Stimulated activated CD4-positive, alpha-beta T cell treated with anti-CD3 and anti-CD28 coated beads, Interleukin-1b, Interleukin-23, amount 100 ng/mL, for 4 hours (primary cell): Measurements from ENCODE around the gene VOPP1.
A peak's percentile ranks its signal among the peaks of the same experiment; 100 is the strongest.
"Not testable (repeated sequence)": the region's sequence is repeated elsewhere in the genome, so short reads cannot be mapped to it uniquely, and the experiment has no call there.

Experiments used
- DNase-seq, 2 donors: peaks; one replicate each; pipeline ENCODE4 v3.0.0-alpha.2; 2020; ENCODE audit warnings: low read depth in 2 of 2

VOPP1 gene, protein sequence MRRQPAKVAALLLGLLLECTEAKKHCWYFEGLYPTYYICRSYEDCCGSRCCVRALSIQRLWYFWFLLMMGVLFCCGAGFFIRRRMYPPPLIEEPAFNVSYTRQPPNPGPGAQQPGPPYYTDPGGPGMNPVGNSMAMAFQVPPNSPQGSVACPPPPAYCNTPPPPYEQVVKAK

DNA sequence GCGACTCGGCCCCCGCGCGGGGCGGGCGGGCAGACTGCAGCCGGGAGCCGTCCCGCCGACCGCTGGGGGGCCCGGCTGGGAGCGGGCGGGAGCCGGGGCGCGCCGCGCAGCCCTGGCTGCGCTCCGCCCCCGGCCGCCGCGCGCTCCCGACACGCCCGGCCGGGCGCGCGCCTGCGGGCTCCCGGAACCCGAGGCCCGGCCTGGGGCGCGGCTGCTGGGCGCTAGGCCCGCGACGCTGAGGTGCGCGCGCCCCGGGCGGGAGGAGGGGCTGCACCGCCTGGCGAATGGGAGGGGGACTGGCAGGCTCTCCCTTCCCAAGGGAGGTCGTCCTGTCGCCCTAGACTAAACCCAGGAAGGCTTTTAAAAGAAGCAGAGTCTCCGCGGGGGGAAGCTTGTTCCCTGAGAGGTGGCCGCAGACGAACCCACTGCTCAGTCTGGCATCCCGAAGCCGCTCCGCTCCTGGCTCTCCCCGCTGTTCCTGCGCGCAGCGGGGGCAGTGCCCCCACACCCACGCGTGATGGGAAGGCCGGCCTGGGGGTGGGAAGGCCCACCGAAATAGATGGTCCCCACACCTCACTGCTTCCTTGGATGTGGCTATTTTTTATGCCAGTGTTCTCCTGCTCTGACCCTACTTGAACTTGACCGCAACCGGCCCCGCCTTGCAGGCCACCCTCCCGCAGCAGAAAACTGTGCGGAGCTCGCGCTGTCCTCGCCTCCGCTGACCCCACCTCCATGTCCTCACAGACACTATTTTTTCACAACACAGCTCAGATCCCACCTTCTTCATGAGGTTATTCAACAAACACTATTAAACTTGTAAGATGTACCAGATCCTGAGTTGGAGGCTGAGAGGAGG is at the start of gene VOPP1:
TSS of gene VOPP1 (minus strand) at position 125 of the 856 bp plus-strand sequence. CDS start 178 bp downstream, outside the sequence.
- DNase-seq = peak; percentile 45 to 60

DNA sequence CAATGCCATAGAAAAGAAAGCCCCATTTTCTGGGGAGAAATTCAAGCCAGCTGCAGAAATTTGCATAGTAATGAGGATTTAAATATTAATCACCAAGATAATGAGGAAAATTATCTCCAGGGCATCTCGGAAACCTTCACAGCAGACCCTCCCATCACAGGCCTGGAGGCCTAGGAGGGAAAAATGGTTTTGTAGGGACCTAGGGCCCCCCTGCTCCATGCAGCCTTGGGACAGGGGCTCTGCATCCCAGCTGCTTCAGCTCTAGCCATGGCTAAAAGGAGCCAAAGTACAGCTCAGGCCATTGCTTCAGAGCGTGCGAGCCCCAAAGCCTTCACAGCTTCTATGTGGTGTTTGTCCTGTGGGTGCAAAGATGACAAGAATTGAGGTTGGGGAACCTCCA is 46.6 kb upstream of the VOPP1 start:
- no peak for DNase-seq

DNA sequence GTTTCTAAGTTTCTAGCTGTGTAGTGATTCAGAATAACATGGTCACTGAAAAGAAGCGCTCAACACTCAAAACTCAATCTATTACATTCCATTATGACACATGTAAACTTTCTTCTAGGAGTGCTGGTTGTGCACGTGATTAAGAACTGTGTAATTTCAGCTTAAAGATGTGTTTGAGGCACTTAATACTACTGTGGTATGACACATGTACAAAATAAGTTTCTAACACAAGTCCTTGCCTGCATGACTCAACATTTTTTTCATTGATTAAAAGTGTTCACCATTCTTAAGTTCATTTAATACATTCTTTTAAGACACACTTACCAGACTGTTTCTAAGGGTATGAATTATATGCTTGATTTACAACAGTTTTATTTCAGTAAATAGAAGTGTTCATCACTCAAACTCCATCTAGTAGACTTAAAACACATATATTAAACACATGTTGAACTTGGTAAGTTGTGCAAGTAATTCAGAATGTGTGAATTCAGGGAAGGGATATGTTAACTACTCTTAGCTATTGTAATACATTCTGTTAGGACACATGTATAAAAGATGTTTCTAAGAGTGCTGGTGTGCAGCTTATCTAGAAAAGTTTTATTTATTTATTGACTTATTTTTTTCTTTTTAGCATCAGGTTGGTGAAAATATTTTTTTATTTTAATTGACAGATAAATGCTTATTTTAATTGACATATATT is 42.2 kb upstream of the VOPP1 start:
- not testable (repeated sequence) for DNase-seq

DNA sequence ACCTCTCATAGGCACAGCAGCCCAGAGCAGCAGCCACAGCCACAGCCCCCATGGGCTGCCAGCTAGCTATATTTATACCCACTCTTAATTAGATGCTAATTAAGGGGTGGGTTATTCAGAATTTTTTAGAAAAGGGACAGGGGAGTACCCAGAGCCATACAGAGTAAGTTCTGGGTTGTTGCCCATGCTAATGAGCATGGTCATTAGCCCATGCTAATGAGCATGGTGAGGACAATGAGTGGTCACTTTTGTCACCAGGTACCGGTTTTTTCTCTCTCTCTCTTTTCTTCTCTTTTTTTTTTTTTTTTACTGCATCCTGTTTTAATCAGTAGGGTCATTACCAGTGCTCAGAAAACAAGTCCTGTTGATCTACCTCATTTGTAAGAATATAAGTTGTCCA is 37.4 kb upstream of the VOPP1 start:
- DNase-seq = not testable (repeated sequence)

DNA sequence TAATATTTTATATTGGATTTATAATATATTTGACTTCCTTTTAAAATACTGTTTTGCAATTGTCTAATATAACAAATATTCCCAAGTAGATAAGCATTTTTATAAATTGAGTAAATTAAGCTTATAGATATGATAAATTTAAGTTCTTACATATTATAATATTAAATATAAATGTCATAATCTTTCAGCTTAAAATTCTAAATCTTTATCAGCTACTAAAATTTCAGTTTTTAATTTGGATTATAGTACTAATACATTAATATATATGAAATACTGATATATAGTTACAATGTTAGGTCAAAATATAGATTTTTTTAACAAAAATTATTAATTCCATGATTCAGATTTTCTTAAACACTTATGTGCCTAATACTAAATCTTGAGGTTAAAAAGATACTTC is 33.4 kb upstream of the VOPP1 start:
- not testable (repeated sequence) for DNase-seq

DNA sequence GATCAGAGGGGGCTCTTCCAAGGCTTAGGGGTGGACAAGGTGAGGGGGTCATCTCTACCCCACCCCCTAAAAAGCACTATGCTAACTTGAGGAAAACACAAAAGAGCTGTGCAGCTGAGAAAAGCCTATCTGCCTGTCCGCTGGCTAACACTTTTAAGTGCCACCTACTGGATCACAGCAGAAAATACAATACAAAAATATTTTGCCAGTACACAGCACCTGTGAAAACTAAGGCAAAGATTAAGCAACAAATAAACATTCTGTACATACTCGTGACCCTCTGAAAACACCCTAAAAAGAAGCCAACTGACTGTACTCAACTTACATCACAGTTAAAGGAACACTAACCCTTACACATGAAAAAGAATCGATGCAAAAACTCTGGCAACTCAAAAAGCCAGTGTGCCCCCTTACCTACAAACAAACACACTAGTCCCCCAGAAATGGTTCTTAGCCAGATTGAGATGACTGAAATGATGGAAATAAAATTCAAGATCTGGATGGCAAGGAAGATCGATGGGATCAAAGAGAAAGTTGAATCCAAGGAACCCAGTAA is 25.7 kb upstream of the VOPP1 start:
- DNase-seq = not testable (repeated sequence)

DNA sequence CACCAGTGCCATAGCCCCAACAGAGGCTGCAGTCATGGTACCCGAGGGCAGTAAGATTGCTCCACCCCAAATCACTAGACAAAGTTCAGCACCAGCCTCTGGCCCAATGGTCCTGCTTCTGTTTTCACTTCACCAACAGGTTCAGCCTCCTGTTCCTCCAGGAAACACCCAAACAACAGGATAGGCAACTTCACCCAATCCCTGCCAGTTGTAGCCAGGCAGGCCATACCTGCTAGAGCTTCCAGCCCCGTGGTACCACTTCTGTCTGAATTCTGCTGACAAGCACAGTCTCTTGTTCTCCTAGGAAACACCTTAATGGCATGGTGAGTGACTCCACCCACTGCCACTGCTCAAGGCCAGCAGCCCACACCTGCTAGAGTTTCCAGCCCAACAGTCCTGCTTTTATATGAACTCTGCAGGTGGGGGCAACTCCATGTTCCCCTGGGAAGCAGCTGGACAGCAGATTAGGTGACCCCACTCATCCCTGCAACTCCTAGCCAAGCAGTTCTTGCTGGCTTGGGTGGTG is 25.0 kb upstream of the VOPP1 start:
- not testable (repeated sequence) for DNase-seq

DNA sequence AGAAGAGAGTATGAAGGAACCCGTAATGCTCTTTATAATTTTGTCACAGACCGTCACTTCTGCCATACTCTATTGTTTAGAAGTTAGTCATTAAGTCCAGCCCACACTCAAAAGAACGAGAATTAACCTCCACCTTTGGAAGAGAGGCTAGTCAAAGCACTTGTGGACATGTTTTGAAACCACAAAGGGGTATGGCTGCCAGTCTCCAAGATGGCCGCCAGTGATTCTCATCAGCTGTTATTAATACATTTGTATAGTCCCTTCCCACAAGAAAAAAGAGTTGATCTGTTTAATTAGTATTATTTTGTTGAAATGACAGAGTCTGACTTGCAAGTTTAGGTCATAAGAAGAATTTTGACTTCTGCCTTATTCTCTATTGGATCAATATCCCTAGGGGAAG is 23.2 kb upstream of the VOPP1 start:
- DNase-seq = no peak

DNA sequence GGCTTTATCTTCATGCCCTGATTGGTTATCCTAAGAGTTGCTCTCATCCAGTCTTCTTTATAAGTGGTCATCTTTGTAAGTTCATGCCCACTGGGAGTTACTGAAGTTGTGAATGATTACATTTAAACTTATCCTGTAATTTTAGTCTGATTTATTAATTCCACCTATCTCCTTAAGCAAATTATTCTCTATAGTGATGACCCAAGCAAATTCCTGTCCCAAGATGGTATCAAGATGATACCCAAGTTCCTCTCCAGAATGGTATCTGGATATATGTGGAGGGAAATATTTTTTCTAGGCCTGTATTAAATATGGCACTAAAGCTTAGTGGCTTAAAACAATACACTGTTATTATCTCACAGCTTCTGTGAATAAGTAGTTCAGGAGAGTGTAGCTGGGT is 22.6 kb upstream of the VOPP1 start:
- no peak for DNase-seq

DNA sequence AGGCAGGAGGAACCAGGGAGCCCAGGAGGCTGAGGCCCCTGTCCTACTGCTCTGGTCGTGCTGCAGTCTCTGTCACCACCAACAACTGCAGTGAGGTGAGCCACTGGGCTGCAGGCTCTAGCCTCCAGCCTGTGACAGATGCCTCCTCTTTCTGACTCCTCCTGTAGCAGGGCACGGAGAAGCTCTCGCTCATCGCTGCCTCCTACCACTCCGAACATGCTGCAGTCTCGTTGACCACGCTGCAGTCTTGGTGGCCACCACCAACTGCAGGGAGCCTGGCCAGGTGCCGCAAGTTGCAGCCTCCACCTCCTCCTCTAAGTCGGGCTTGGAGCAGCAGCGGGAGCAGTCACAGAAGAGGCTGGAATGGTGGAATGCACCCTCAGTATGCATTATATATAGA is 22.1 kb upstream of the VOPP1 start:
- DNase-seq = no peak

DNA sequence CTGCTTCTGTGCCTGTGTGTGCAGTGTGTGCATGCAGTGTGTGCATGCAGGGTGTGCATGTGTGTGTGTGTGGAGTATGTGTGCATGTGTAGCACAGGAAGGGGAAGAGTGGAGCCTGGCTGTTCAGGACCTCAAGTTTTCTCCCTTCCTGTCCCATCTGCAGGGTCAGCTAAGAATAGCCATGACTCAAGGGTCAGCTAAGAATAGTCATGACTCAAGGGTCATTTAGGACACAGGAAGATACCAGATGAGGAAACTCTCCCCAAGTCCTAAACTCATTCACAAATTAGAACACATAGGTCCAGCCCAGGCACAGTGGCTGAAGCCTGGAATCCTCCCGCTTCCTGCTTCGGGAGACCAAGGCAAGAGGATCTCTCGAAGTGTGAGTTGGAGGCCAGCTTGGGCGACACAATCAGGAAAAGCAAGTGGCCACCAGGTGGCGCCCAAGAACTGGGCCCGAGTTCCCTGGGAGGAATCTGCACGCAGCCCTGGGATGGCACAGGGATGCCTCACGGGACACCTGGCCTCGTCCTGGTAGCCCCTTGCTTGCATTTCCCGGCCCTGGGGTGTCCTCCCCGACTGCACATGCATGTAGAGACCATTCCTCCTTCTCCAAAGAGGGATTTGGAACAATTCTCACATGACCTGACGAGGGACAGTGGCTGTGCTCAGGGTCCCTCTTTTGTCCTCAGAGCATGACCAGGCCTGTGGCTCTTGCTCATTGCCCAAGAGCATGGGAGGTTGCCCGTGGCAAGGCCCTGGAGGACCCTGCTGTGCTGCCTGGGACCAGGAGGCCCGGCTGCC is 21.4 kb upstream of the VOPP1 start:
- DNase-seq = peak; percentile 68 to 78

DNA sequence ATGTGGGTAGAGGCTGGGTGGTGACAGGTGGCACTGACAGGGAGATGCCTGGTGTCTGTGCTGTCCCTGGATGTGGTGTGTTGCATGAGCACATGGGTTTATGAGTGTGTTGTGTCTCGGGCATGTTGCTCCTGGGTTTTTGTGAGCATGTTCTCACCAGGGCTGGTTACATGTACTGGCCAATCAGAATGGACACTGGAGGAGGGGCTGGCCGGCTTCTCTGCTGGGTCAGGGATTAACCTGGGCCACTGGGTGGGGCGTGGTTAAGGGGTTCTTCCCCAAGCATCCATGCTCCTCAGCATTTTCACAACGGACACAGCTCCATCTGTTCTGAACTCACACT is 20.8 kb upstream of the VOPP1 start:
- no peak for DNase-seq

DNA sequence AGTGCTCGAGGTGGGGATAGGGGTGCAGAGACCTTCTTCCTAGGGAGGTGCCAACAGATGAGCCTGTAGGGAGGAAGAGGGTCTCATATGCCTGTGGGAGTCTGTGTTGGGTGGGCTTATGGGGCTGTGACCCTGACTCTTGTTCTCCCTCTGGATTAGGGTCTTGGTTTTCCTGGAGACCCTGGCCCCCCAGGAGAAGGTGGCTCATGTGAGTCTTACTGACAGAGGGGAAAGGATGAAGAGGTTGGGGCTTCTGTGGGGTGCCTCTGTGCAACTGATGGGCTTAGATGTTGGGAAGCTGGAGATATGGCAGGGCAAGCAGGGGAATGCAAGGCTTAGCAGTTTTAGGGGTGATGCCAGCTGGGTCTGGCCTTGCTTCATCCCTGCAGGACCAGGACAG is 20.2 kb upstream of the VOPP1 start:
- no peak for DNase-seq

DNA sequence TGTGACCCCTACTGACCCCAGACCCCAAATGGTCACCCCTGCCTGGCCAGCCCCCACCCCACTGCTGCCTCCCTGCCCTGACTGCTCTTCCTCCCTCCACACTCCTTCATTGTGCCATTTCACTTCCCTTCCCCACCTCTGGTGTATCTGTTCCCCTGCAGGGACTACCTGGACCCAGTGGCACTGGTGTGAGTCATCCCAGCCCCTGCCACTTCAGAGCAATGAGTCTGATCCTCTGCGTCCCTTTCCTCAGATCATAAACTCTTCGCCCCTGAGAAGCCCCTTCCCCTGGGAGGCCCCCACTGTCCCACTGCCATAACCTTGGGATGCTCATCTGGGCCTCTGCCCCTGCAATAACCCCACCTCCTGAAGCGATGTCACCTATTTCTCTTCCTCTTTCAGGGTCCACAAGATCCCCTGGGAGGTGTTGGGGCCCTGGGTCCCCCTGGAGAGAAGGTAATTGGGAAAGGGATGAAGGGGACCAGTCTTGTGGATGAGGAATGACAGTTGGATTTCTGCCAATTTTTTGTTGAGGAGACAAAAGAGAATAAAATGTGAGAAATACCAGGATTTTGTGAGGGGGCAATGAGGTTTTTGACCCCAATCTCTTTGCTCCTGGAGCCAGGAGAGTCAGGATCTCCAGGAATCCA is 19.1 kb upstream of the VOPP1 start:
- no peak for DNase-seq

DNA sequence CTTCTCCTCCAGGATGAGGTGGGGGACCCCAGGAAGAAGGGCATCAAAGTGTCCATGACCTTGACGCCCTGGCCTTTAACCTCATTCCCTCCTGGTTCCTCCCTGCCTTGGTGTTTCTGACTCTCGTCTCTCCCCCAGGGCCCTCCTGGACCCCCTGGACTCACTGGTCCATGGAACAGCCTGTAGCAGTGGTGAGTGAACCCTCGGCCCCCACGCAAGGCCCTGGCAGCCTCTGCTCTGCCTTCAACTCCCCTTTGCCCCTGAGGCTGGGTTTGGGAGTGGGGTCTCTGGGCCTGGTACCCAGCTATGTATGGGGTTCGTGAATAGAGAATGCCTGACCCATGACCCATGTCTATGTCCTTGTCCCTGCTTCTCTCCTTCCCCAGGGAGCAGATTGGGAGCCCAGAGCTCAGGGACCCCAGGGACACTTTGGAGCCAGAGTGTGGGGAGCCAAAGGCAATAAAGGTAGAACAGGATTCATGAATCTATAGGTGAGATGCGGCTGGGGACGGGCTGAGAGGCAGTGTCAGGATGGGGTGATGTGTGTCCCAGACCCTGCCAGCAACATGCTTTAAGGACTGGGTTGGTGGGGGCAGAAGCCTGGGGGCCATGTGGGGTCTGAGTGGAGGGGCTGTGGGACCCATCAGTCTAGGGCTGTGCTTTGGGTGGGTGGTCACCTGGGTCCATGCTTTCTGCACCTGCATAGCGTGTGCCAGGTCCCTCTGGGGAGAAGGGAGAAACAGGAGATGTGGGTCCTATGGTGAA is 18.4 kb upstream of the VOPP1 start:
- DNase-seq = no peak

DNA sequence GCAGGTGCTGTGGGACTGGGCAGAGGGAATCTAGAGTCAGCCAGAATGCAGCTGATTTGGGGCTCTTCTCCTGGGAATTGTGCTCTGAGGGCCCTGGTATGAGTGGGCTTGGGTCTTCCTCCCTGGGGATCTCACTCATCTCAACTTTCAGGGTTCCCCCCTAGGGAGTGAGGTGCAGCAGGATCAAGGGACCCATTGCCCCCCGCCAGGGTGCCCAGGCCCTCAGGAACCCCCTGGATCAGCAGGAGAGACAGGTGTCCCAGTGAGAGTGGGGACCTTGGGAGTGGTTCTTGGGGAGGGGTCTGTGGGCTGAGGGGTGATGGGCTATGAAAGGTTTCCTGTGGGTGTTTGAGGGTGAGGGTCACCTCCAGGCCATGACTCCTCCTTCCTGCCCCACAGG is 17.6 kb upstream of the VOPP1 start:
- DNase-seq = no peak

DNA sequence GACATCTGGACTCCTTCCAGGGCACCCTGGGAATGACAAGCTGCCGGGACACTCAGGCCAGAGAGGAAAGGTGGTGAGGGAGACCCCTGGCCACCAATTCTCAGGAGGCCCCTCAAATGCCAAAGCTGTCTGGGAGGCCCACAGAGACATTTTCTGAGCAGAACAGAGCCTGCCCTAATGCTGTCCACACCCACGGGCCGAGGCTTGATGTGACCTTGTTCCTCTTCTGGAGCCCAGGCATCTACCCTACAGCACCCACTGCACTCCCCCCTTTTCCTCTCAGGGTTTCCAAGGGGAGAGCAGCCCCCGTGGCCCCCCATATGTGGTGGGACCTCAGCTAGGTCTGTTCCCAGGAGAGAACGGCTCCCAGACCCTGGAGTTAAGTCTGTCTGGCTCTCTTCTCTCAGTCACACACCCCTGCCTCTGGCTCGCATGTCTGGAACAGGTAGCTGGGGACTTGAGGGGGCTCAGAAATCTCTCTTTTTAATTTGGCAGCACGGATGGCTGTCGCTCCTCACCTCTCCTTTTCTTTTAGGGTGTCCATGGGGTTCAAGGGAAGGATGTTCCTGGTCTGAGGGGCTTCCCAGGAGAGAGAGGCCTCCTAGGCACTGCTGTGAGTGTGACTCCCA is 16.8 kb upstream of the VOPP1 start:
- no peak for DNase-seq

DNA sequence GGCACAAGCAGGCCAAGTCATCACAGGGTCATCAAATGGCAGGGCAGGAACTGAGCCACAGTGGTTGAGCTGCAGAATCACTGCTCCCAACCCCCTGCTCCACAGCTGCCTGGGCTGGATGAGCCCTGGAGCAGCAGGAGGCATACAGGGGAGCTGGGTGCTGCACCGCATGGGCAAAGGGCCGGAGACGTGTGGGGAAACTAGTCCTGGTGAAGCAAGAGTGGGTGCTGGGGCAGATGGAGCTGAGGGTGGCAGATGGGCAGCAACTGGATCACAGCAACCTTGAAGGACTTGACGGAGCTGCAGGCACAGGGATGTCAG is 16.0 kb upstream of the VOPP1 start:
- DNase-seq = no peak

DNA sequence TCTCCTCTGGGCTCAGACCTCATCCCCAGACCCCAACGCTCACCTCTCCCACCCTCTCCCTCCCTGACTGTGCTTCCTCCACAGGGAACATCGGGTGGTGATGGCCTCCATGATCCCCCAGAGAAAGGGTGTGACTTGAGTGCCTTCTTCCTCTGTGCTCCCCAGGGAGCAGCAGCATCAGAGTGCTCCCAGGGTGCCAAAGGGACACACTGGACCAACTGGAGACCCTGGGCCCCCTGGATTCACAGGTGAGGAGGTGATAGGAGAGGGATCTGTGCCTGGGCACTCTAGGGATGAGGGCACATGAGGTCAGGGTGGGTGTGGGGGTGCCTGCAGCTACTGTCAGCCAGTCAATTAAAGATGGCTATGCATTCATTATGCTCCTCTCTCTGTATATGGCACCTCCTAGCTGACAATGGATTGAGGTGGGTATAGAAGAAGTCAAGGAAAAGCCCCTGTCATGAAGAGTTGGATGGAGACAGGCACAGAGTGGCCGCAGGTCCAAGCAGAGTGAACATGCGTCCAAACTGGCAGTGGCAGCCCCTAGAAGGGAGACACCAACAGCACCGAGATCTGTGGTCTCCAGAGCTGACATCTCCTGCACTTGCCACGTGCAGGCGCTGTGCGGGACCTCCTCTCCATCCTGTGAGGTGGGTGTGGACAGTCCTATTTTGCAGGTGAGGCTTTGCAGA is 15.5 kb upstream of the VOPP1 start:
- DNase-seq = no peak
